HL-60 (cell line): ENCODE results near the gene HHEX.

Experiments
- CTCF ChIP-seq: IDR thresholded peaks from one replicate; pipeline ENCODE4 v1.5.1; 2011; ENCODE audit warnings: low read length, control low read depth, inconsistent platforms; ENCODE audit not compliant: insufficient read depth
- REST ChIP-seq: IDR thresholded peaks from 2 replicates; pipeline ENCODE4 v1.6.1; 2012; ENCODE audit warnings: low read depth; ENCODE audit not compliant: insufficient replicate concordance

DNA sequence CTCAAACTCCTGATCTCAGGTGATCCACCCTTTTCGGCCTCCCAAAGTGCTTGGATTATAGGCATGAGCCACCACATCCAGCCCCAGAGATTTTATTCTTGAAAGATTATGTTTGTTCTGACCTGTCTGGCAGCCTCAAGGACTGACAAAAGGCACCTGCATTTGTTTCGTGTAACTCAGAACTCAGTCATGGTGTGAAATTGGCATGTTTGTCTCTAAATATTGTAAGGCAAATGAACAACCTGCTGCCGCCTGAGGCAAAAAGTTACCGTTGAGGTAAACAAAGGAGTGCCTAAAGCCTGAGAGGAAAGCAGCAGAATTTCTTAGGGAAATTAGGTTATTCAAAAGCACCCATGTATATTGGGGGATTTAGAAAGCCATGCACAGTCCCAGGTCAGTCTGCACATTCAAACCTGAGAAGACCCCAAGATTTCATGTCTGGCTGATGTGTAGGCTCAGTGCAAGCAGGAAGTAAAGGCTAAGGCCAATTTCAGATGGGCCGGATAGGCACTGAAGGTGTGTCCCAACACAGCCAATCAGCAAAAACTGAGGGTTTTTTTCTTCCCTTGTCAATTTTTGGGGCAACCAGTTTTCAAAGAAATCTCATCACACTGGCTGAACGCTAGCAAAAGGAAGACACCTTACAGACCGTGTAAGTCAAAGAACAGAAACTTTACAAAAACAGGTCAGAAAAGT is 33.3 kb upstream of the HHEX start:
- no peak for TF ChIP-seq CTCF
- TF ChIP-seq REST = no peak
